ENCODE results near the gene SLC34A1. TPM values are rescaled to one million over a fixed set of nuclear protein-coding genes. Genes with fewer than 3 reads are reported as not detected.
"Not testable (repeated sequence)": the region's sequence is repeated elsewhere in the genome, so short reads cannot be mapped to it uniquely, and the experiment has no call there.

SLC34A1 gene
- total RNA-seq, 1 donor from 2014 or later: not detected

GRCh38 chr5:177419046-177419445, 34.8 kb downstream of the SLC34A1 start:
- no peak overlapping the region for H3K27ac Mint-ChIP-seq (ENCODE audit: unreplicated experiment)
- H3K36me3 Mint-ChIP-seq (ENCODE audit: unreplicated experiment): no peaks in the 10 kb centered on the region
- peaks cover 5% of the 10 kb centered on the region for H3K27me3 Mint-ChIP-seq (ENCODE audit: unreplicated experiment)
- no peak for DNase-seq
- H3K4me1 Mint-ChIP-seq (ENCODE audit: low read depth, unreplicated experiment): peaks cover 5% of the 10 kb centered on the region
- peaks cover 4% of the 10 kb centered on the region for H3K9me3 Mint-ChIP-seq (ENCODE audit: unreplicated experiment)
- no peak overlapping the region for H3K4me3 Mint-ChIP-seq (ENCODE audit: unreplicated experiment)
- TF ChIP-seq CTCF (IDR thresholded peaks at IDR 0.05; ENCODE audit: partially characterized antibody, unreplicated experiment): no peak

GRCh38 chr5:177420472-177420871, 36.2 kb downstream of the SLC34A1 start:
- H3K36me3 Mint-ChIP-seq (ENCODE audit: unreplicated experiment); H3K27me3 Mint-ChIP-seq (ENCODE audit: unreplicated experiment); H3K27ac Mint-ChIP-seq (ENCODE audit: unreplicated experiment); DNase-seq; H3K9me3 Mint-ChIP-seq (ENCODE audit: unreplicated experiment); H3K4me3 Mint-ChIP-seq (ENCODE audit: unreplicated experiment): not testable (repeated sequence)
- H3K4me1 Mint-ChIP-seq (ENCODE audit: low read depth, unreplicated experiment): peaks cover 10% of the 10 kb centered on the region

- TF ChIP-seq CTCF (IDR thresholded peaks at IDR 0.05; ENCODE audit: partially characterized antibody, unreplicated experiment): no peak
- no peak for DNase-seq
- Mint-ChIP-seq H3K4me1 (ENCODE audit: low read depth, unreplicated experiment) (peaks cover 11% of the 10 kb centered on the region), H3K27me3 (ENCODE audit: unreplicated experiment) (peaks cover 6% of the 10 kb centered on the region), H3K4me3 (ENCODE audit: unreplicated experiment) (no peak overlapping the region), H3K36me3 (ENCODE audit: unreplicated experiment) (no peaks in the 10 kb centered on the region), H3K9me3 (ENCODE audit: unreplicated experiment) (peaks cover 9% of the 10 kb centered on the region), H3K27ac (ENCODE audit: unreplicated experiment) (peak overlapping the region; percentile 76)
Measured at GRCh38 chr5:177421062-177421798, 37.0 kb downstream of the SLC34A1 start.

GRCh38 chr5:177423671-177424070, 39.4 kb downstream of the SLC34A1 start:
- Mint-ChIP-seq H3K27me3 (ENCODE audit: unreplicated experiment) (peaks cover 4% of the 10 kb centered on the region), H3K9me3 (ENCODE audit: unreplicated experiment) (peaks cover 10% of the 10 kb centered on the region), H3K4me1 (ENCODE audit: low read depth, unreplicated experiment) (peaks cover 13% of the 10 kb centered on the region), H3K4me3 (ENCODE audit: unreplicated experiment) (no peak overlapping the region), H3K36me3 (ENCODE audit: unreplicated experiment) (no peaks in the 10 kb centered on the region), H3K27ac (ENCODE audit: unreplicated experiment) (no peak overlapping the region)
- TF ChIP-seq CTCF (IDR thresholded peaks at IDR 0.05; ENCODE audit: partially characterized antibody, unreplicated experiment): no peak
- no peak for DNase-seq

- H3K9me3 Mint-ChIP-seq (ENCODE audit: unreplicated experiment): peaks cover 10% of the 10 kb centered on the region
Measured at GRCh38 chr5:177425196-177425800, 41.1 kb downstream of the SLC34A1 start.

More at GRCh38 chr5:177425196-177425800, 41.1 kb downstream of the SLC34A1 start:
- TF ChIP-seq CTCF (IDR thresholded peaks at IDR 0.05; ENCODE audit: partially characterized antibody, unreplicated experiment): no peak
- Mint-ChIP-seq H3K27me3 (ENCODE audit: unreplicated experiment) (peaks cover 8% of the 10 kb centered on the region), H3K36me3 (ENCODE audit: unreplicated experiment) (no peaks in the 10 kb centered on the region), H3K27ac (ENCODE audit: unreplicated experiment) (peak overlapping the region; percentile 98), H3K4me1 (ENCODE audit: low read depth, unreplicated experiment) (peaks cover 15% of the 10 kb centered on the region), H3K4me3 (ENCODE audit: unreplicated experiment) (peak overlapping the region; percentile 94)
- DNase-seq: no peak
